Stimulated activated CD8-positive, alpha-beta memory T cell treated with anti-CD3 and anti-CD28 coated beads, Interleukin-15, amount 100 ng/mL, for 1 hour (primary cell): ENCODE data around the gene WDR37.

ENCODE experiments used
- DNase-seq: peaks from one replicate; pipeline ENCODE4 v3.0.0-alpha.2; 2020; ENCODE audit warnings: low read depth

WDR37 gene

GRCh38 chr10:1169981-1170866 lies 114.0 kb downstream of the WDR37 start:
- DNase-seq: no peak

GRCh38 chr10:1170867-1171180 lies 114.6 kb downstream of the WDR37 start:
- no peak for DNase-seq

- no peak for DNase-seq
These were observed 115.0 kb downstream of the WDR37 start for GRCh38 chr10:1171182-1171581.

GRCh38 chr10:1171586-1171985 lies 115.4 kb downstream of the WDR37 start:
- no peak for DNase-seq

- no peak for DNase-seq
These were observed 116.2 kb downstream of the WDR37 start for GRCh38 chr10:1172256-1172984.

- no peak for DNase-seq
These were observed 116.9 kb downstream of the WDR37 start for GRCh38 chr10:1173091-1173490.

- DNase-seq: no peak
These were observed 117.8 kb downstream of the WDR37 start for GRCh38 chr10:1174022-1174421.

- DNase-seq: no peak
These were observed 119.9 kb downstream of the WDR37 start for GRCh38 chr10:1175956-1176565.

- no peak for DNase-seq
These were observed 121.8 kb downstream of the WDR37 start for GRCh38 chr10:1177936-1178335.

- no peak for DNase-seq
These were observed 122.3 kb downstream of the WDR37 start for GRCh38 chr10:1178506-1178905.

GRCh38 chr10:1179346-1180070 lies 123.3 kb downstream of the WDR37 start:
- no peak for DNase-seq

- no peak for DNase-seq
These were observed 124.0 kb downstream of the WDR37 start for GRCh38 chr10:1180071-1180730.

- no peak for DNase-seq
These were observed 124.7 kb downstream of the WDR37 start for GRCh38 chr10:1180836-1181235.
